ENCODE measurements around the gene LLGL1.

The LLGL1 gene

GRCh38 chr17:18251204-18251603 is 25.8 kb downstream of the LLGL1 start:
- Histone ChIP-seq H3K4me2 (ENCODE audit: insufficient read depth, low read length, poor library complexity, severe bottlenecking) (no peak overlapping the region), H4K8ac (ENCODE audit: low read depth, low read length) (no peak overlapping the region), H2BK15ac (ENCODE audit: low read length) (no peak overlapping the region), H3K4me3 (ENCODE audit: low read length in 2 of 2) (no peak overlapping the region), H3K27me3 (ENCODE audit: control insufficient read depth in 3 of 3, insufficient read depth in 3 of 3, low read depth in 1 of 3, low read length in 3 of 3) (no peaks in the 10 kb centered on the region), H3K9me3 (replicated peaks in 1 of 2; ENCODE audit: control insufficient read depth in 2 of 2, insufficient read depth in 1 of 2, low read depth in 1 of 2, low read length in 2 of 2) (no peaks in the 10 kb centered on the region), H3K79me1 (ENCODE audit: low read depth, low read length) (peaks cover 9% of the 10 kb centered on the region), H4K91ac (ENCODE audit: low read depth, low read length, poor library complexity) (no peak overlapping the region), H3K23ac (ENCODE audit: low read depth, low read length, poor library complexity) (no peak overlapping the region), H2BK120ac (ENCODE audit: low read depth, low read length) (no peak overlapping the region), H3K4me1 (ENCODE audit: control insufficient read depth in 2 of 2, insufficient read depth in 1 of 2, low read depth in 1 of 2, low read length in 2 of 2) (peaks cover 0 to 9% of the 10 kb centered on the region in 2 donors), H2AFZ (ENCODE audit: low read length) (no peak overlapping the region), H2AK5ac (ENCODE audit: low read depth, low read length) (no peak overlapping the region), H3K9ac (ENCODE audit: low read depth, low read length, poor library complexity) (no peak overlapping the region), H3K14ac (ENCODE audit: low read length) (no peak overlapping the region), H3K18ac (ENCODE audit: low read length) (no peak overlapping the region), H3K27ac (replicated peaks; ENCODE audit: low read length) (no peak overlapping the region), H2BK12ac (ENCODE audit: low read length) (no peak overlapping the region), H3K36me3 (replicated peaks in 1 of 2; ENCODE audit: control insufficient read depth in 2 of 2, insufficient read depth in 2 of 2, low read length in 2 of 2) (peaks cover 72 to 92% of the 10 kb centered on the region in 2 donors), H2BK5ac (ENCODE audit: low read length) (peak overlapping the region; percentile 35), H3K4ac (ENCODE audit: low read length) (no peak overlapping the region)
- DNase-seq (ENCODE audit: low spot score): no peak
- WGBS, 2 donors (ENCODE audit: extremely low coverage in 2 of 2, insufficient read length in 2 of 2, insufficient replicate concordance in 1 of 2): no CpG with 5 or more reads among the region's 15 CpGs

GRCh38 chr17:18252160-18252559 is 26.7 kb downstream of the LLGL1 start:
- Histone ChIP-seq H3K4me3 (ENCODE audit: low read length in 2 of 2) (no peak overlapping the region), H4K91ac (ENCODE audit: low read depth, low read length, poor library complexity) (peak overlapping the region; percentile 25), H2BK12ac (ENCODE audit: low read length) (no peak overlapping the region), H3K18ac (ENCODE audit: low read length) (no peak overlapping the region), H2AK5ac (ENCODE audit: low read depth, low read length) (no peak overlapping the region), H3K27me3 (ENCODE audit: control insufficient read depth in 3 of 3, insufficient read depth in 3 of 3, low read depth in 1 of 3, low read length in 3 of 3) (no peaks in the 10 kb centered on the region), H3K27ac (replicated peaks; ENCODE audit: low read length) (no peak overlapping the region), H3K4ac (ENCODE audit: low read length) (no peak overlapping the region), H2BK5ac (ENCODE audit: low read length) (no peak overlapping the region), H3K9ac (ENCODE audit: low read depth, low read length, poor library complexity) (no peak overlapping the region), H3K9me3 (replicated peaks in 1 of 2; ENCODE audit: control insufficient read depth in 2 of 2, insufficient read depth in 1 of 2, low read depth in 1 of 2, low read length in 2 of 2) (no peaks in the 10 kb centered on the region), H3K4me1 (ENCODE audit: control insufficient read depth in 2 of 2, insufficient read depth in 1 of 2, low read depth in 1 of 2, low read length in 2 of 2) (peaks cover 0 to 6% of the 10 kb centered on the region in 2 donors), H3K14ac (ENCODE audit: low read length) (no peak overlapping the region), H3K79me1 (ENCODE audit: low read depth, low read length) (peaks cover 16% of the 10 kb centered on the region), H4K8ac (ENCODE audit: low read depth, low read length) (no peak overlapping the region), H2BK120ac (ENCODE audit: low read depth, low read length) (no peak overlapping the region), H3K4me2 (ENCODE audit: insufficient read depth, low read length, poor library complexity, severe bottlenecking) (no peak overlapping the region), H3K36me3 (replicated peaks in 1 of 2; ENCODE audit: control insufficient read depth in 2 of 2, insufficient read depth in 2 of 2, low read length in 2 of 2) (peaks cover 71 to 91% of the 10 kb centered on the region in 2 donors), H2BK15ac (ENCODE audit: low read length) (no peak overlapping the region), H3K23ac (ENCODE audit: low read depth, low read length, poor library complexity) (no peak overlapping the region), H2AFZ (ENCODE audit: low read length) (no peak overlapping the region)
- WGBS, 2 donors (ENCODE audit: extremely low coverage in 2 of 2, insufficient read length in 2 of 2, insufficient replicate concordance in 1 of 2): no CpG with 5 or more reads among the region's 5 CpGs
- no peak for DNase-seq (ENCODE audit: low spot score)

- peaks cover 64 to 79% of the 10 kb centered on the region in 2 donors for H3K36me3 ChIP-seq (replicated peaks in 1 of 2; ENCODE audit: control insufficient read depth in 2 of 2, insufficient read depth in 2 of 2, low read length in 2 of 2)
Measured at GRCh38 chr17:18253187-18253884, 27.9 kb downstream of the LLGL1 start.

GRCh38 chr17:18253947-18254821 is 28.7 kb downstream of the LLGL1 start:
- H3K36me3 ChIP-seq (replicated peaks in 1 of 2; ENCODE audit: control insufficient read depth in 2 of 2, insufficient read depth in 2 of 2, low read length in 2 of 2): peaks cover 62 to 71% of the 10 kb centered on the region in 2 donors
- no peaks in the 10 kb centered on the region for H3K27me3 ChIP-seq (ENCODE audit: control insufficient read depth in 3 of 3, insufficient read depth in 3 of 3, low read depth in 1 of 3, low read length in 3 of 3)
- H3K9me3 ChIP-seq (replicated peaks in 1 of 2; ENCODE audit: control insufficient read depth in 2 of 2, insufficient read depth in 1 of 2, low read depth in 1 of 2, low read length in 2 of 2): no peaks in the 10 kb centered on the region
- peak overlapping the region; percentile 65 for H3K23ac ChIP-seq (ENCODE audit: low read depth, low read length, poor library complexity)
- H3K18ac ChIP-seq (ENCODE audit: low read length): peak overlapping the region; percentile 17
- peaks cover 23% of the 10 kb centered on the region for H3K79me1 ChIP-seq (ENCODE audit: low read depth, low read length)
- H3K27ac ChIP-seq (replicated peaks; ENCODE audit: low read length): no peak overlapping the region
- no peak overlapping the region for H3K4ac ChIP-seq (ENCODE audit: low read length)
- H2BK120ac ChIP-seq (ENCODE audit: low read depth, low read length): no peak overlapping the region
- H3K4me3 ChIP-seq (ENCODE audit: low read length in 2 of 2): no peak overlapping the region
- peaks cover 5 to 8% of the 10 kb centered on the region in 2 donors for H3K4me1 ChIP-seq (ENCODE audit: control insufficient read depth in 2 of 2, insufficient read depth in 1 of 2, low read depth in 1 of 2, low read length in 2 of 2)
- WGBS, 2 donors (ENCODE audit: extremely low coverage in 2 of 2, insufficient read length in 2 of 2, insufficient replicate concordance in 1 of 2): no CpG with 5 or more reads among the region's 27 CpGs
- no peak for DNase-seq (ENCODE audit: low spot score)
- H4K91ac ChIP-seq (ENCODE audit: low read depth, low read length, poor library complexity): no peak overlapping the region
- H4K8ac ChIP-seq (ENCODE audit: low read depth, low read length): peak overlapping the region; percentile 65
- no peak overlapping the region for H3K4me2 ChIP-seq (ENCODE audit: insufficient read depth, low read length, poor library complexity, severe bottlenecking)
- no peak overlapping the region for H2BK15ac ChIP-seq (ENCODE audit: low read length)
- H2AK5ac ChIP-seq (ENCODE audit: low read depth, low read length): no peak overlapping the region
- no peak overlapping the region for H2AFZ ChIP-seq (ENCODE audit: low read length)
- H3K14ac ChIP-seq (ENCODE audit: low read length): peak overlapping the region; percentile 21
- no peak overlapping the region for H2BK12ac ChIP-seq (ENCODE audit: low read length)
- peak overlapping the region; percentile 39 for H2BK5ac ChIP-seq (ENCODE audit: low read length)
- no peak overlapping the region for H3K9ac ChIP-seq (ENCODE audit: low read depth, low read length, poor library complexity)

More at GRCh38 chr17:18253187-18253884, 27.9 kb downstream of the LLGL1 start:
- Histone ChIP-seq H3K23ac (ENCODE audit: low read depth, low read length, poor library complexity) (peak overlapping the region; percentile 43), H2BK120ac (ENCODE audit: low read depth, low read length) (no peak overlapping the region), H3K27me3 (ENCODE audit: control insufficient read depth in 3 of 3, insufficient read depth in 3 of 3, low read depth in 1 of 3, low read length in 3 of 3) (no peaks in the 10 kb centered on the region), H2BK5ac (ENCODE audit: low read length) (peak overlapping the region; percentile 39), H3K79me1 (ENCODE audit: low read depth, low read length) (peaks cover 22% of the 10 kb centered on the region), H4K8ac (ENCODE audit: low read depth, low read length) (no peak overlapping the region), H2AK5ac (ENCODE audit: low read depth, low read length) (no peak overlapping the region), H2BK12ac (ENCODE audit: low read length) (no peak overlapping the region), H3K27ac (replicated peaks; ENCODE audit: low read length) (no peak overlapping the region), H3K9me3 (replicated peaks in 1 of 2; ENCODE audit: control insufficient read depth in 2 of 2, insufficient read depth in 1 of 2, low read depth in 1 of 2, low read length in 2 of 2) (no peaks in the 10 kb centered on the region), H3K18ac (ENCODE audit: low read length) (no peak overlapping the region), H3K9ac (ENCODE audit: low read depth, low read length, poor library complexity) (peak overlapping the region; percentile 63), H3K4me2 (ENCODE audit: insufficient read depth, low read length, poor library complexity, severe bottlenecking) (no peak overlapping the region), H2BK15ac (ENCODE audit: low read length) (no peak overlapping the region), H3K4me1 (ENCODE audit: control insufficient read depth in 2 of 2, insufficient read depth in 1 of 2, low read depth in 1 of 2, low read length in 2 of 2) (peaks cover 5 to 6% of the 10 kb centered on the region in 2 donors), H2AFZ (ENCODE audit: low read length) (no peak overlapping the region), H3K14ac (ENCODE audit: low read length) (no peak overlapping the region), H4K91ac (ENCODE audit: low read depth, low read length, poor library complexity) (no peak overlapping the region), H3K4ac (ENCODE audit: low read length) (no peak overlapping the region), H3K4me3 (ENCODE audit: low read length in 2 of 2) (no peak overlapping the region)
- no peak for DNase-seq (ENCODE audit: low spot score)
- no CpG with 5 or more reads among the region's 16 CpGs for WGBS, 2 donors (ENCODE audit: extremely low coverage in 2 of 2, insufficient read length in 2 of 2, insufficient replicate concordance in 1 of 2)
